Activated CD8-positive, alpha-beta T cell treated with anti-CD3 and anti-CD28 coated beads for 36 hours (primary cell): ENCODE measurements around the gene FAM13A. TPM values are rescaled to one million over a fixed set of nuclear protein-coding genes. Genes with fewer than 3 reads are reported as not detected.

Experiments used
- ATAC-seq: fragments of 200-7000 bp; cut with Tn5 transposase; one replicate; pipeline ENCODE4 v1.10.0; 2021; ENCODE audit warnings: mild to moderate bottlenecking, moderate library complexity
- CTCF ChIA-PET: fragments of 350-600 bp; sonication (Branson Sonifier 250); formaldehyde crosslinking; loops from one replicate; lab custom pipeline; 2021; ENCODE audit warnings: antibody characterized with exemption; lab: Charles Lee
- POLR2A ChIA-PET: fragments of 350-600 bp; sonication (Branson Sonifier 250); formaldehyde crosslinking; loops from one replicate; lab custom pipeline; 2021; ENCODE audit warnings: antibody characterized with exemption; lab: Charles Lee
- DNase-seq: peaks from one replicate; pipeline ENCODE4 v3.0.0-alpha.2; 2020
- H3K27ac Mint-ChIP-seq: one replicate; pipeline ENCODE4 v1.8.0; 2021; ENCODE audit warnings: mild to moderate bottlenecking, mixed read lengths
- H3K27me3 Mint-ChIP-seq: one replicate; pipeline ENCODE4 v1.8.0; 2021; ENCODE audit warnings: mixed read lengths
- H3K36me3 Mint-ChIP-seq: one replicate; pipeline ENCODE4 v1.8.0; 2021; ENCODE audit warnings: low read depth, mixed read lengths
- H3K4me1 Mint-ChIP-seq: one replicate; pipeline ENCODE4 v1.8.0; 2021; ENCODE audit warnings: low read depth, mixed read lengths
- H3K4me3 Mint-ChIP-seq: one replicate; pipeline ENCODE4 v1.8.0; 2021; ENCODE audit warnings: mild to moderate bottlenecking, moderate library complexity, mixed read lengths
- H3K9me3 Mint-ChIP-seq: one replicate; pipeline ENCODE4 v1.8.0; 2021; ENCODE audit warnings: mixed read lengths
- intact Hi-C: fragments of 100-400 bp; cut with micrococcal nuclease; formaldehyde crosslinking; loops from one replicate; pipeline ENCODE4 v1.10.0; 2022
- total RNA-seq, 2 experiments: library from RNA; stranded (reverse); gene quantifications; one replicate each; pipeline ENCODE4 v1.2.3, GENCODE V29; 2021
- TF ChIP-seq, protein P1 (sequence below): fragments of 200-600 bp; IDR thresholded peaks from one replicate; pipeline ENCODE4 v1.8.0; 2022; ENCODE audit warnings: antibody characterized with exemption, mild to moderate bottlenecking

FAM13A gene
- total RNA-seq, 2 experiments from 2014 or later, result 4.5 to 6.0 TPM

GRCh38 chr4:89048906-89049601, 7.9 kb downstream of the FAM13A start:
- ATAC-seq (no peak), DNase-seq (no peak)
- TF ChIP-seq, protein P1, sequence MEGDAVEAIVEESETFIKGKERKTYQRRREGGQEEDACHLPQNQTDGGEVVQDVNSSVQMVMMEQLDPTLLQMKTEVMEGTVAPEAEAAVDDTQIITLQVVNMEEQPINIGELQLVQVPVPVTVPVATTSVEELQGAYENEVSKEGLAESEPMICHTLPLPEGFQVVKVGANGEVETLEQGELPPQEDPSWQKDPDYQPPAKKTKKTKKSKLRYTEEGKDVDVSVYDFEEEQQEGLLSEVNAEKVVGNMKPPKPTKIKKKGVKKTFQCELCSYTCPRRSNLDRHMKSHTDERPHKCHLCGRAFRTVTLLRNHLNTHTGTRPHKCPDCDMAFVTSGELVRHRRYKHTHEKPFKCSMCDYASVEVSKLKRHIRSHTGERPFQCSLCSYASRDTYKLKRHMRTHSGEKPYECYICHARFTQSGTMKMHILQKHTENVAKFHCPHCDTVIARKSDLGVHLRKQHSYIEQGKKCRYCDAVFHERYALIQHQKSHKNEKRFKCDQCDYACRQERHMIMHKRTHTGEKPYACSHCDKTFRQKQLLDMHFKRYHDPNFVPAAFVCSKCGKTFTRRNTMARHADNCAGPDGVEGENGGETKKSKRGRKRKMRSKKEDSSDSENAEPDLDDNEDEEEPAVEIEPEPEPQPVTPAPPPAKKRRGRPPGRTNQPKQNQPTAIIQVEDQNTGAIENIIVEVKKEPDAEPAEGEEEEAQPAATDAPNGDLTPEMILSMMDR, result no peak
- CTCF ChIA-PET, result no interaction called here
- Mint-ChIP-seq H3K9me3 (no peaks in the 10 kb centered on the region), H3K27ac (no peak overlapping the region), H3K27me3 (peaks cover 5% of the 10 kb centered on the region), H3K4me1 (no peaks in the 10 kb centered on the region), H3K4me3 (no peak overlapping the region), H3K36me3 (no peaks in the 10 kb centered on the region)
- intact Hi-C loops, result no loop called here
- POLR2A ChIA-PET, result no interaction called here

DNA sequence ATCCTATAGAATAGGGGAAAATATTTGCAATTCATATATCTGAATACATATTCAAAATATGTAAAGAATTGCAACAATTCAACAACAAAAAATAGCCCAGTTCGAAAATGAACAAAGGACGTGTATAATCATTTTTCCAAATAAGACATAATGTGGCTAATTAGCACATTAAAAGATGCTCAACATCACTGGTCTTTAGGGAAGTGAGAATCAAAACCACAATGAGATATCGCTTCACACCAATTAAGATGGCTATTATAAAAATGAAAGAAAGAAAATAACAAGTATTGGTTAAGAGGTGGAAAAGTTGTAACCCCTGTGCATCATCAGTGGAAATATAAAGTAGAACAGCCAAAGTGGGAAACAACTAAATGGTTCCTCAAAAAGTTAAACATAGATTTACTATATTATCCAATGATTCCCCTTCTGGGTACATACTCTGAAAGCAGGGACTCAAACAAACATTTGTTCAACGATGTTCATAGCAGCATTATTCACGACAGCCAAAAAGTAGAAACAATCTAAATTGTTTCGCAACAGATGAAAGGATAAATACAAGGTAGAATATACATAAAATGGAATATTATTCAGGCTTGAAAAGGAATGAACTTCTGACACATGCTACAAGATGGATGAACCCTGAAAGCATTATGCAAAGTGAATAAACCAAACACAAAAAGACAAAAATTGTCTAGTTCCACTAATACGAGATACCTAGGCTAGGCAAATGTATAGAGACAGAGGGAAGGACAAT, 12.7 kb downstream of the FAM13A start:
- TF ChIP-seq, protein P1, result no peak
- ChIA-PET CTCF (no interaction called here), POLR2A (no interaction called here)
- Mint-ChIP-seq H3K27ac (no peak overlapping the region), H3K36me3 (no peaks in the 10 kb centered on the region), H3K9me3 (no peaks in the 10 kb centered on the region), H3K4me1 (no peaks in the 10 kb centered on the region), H3K4me3 (no peak overlapping the region), H3K27me3 (no peaks in the 10 kb centered on the region)
- intact Hi-C loops, result no loop called here
- DNase-seq (no peak), ATAC-seq (no peak)

DNA sequence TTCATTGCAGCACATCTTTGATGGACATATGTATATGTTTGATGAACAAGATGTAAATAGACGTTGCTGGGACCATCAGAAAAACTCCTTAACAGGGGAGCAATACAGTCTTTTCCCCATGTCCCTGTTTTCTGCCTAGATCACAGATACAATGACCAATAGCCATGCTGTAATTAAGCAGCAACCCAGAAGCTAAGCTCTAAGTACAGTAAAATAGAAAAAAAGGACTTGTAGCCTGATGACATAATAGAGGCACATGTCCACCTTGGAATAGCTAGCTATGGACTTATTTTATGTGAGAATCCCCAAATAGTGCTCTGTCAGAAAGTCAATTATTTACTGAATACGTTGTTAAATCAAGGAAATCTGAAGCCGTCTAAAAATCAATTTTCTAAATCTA, 14.9 kb downstream of the FAM13A start:
- CTCF ChIA-PET, result interaction anchor here (1.8 kb wide), 1 partner anchor 19 kb away, joined by 7 read pairs; no protein-coding TSS in a partner anchor

GRCh38 chr4:89039730-89040338, 17.2 kb downstream of the FAM13A start:
- ChIA-PET POLR2A (no interaction called here), CTCF (no interaction called here)
- no peak for DNase-seq

More for the DNA sequence above, 14.9 kb downstream of the FAM13A start:
- Mint-ChIP-seq H3K9me3 (no peaks in the 10 kb centered on the region), H3K27me3 (no peaks in the 10 kb centered on the region), H3K27ac (no peak overlapping the region), H3K4me3 (no peak overlapping the region), H3K36me3 (no peaks in the 10 kb centered on the region), H3K4me1 (no peaks in the 10 kb centered on the region)
- no peak for DNase-seq
- POLR2A ChIA-PET, result no interaction called here
- TF ChIP-seq, protein P1, result no peak
- intact Hi-C loops, result no loop called here
- no peak for ATAC-seq

More at GRCh38 chr4:89039730-89040338, 17.2 kb downstream of the FAM13A start:
- TF ChIP-seq, protein P1, result no peak
- Mint-ChIP-seq H3K4me3 (no peak overlapping the region), H3K36me3 (peaks cover 4% of the 10 kb centered on the region), H3K27me3 (no peaks in the 10 kb centered on the region), H3K9me3 (peaks cover 8% of the 10 kb centered on the region), H3K4me1 (no peaks in the 10 kb centered on the region), H3K27ac (no peak overlapping the region)
- intact Hi-C loops, result no loop called here
- no peak for ATAC-seq
